Measurements from ENCODE around the gene KRT38.

Gene KRT38

GRCh38 chr17:41463746-41464145 is 23.0 kb upstream of the KRT38 start:
- H3K4me3 ChIP-seq (ENCODE audit: low read depth, low read length), result no peak overlapping the region
- DNase-seq (ENCODE audit: low read depth), result no peak
- TF ChIP-seq, protein P1, sequence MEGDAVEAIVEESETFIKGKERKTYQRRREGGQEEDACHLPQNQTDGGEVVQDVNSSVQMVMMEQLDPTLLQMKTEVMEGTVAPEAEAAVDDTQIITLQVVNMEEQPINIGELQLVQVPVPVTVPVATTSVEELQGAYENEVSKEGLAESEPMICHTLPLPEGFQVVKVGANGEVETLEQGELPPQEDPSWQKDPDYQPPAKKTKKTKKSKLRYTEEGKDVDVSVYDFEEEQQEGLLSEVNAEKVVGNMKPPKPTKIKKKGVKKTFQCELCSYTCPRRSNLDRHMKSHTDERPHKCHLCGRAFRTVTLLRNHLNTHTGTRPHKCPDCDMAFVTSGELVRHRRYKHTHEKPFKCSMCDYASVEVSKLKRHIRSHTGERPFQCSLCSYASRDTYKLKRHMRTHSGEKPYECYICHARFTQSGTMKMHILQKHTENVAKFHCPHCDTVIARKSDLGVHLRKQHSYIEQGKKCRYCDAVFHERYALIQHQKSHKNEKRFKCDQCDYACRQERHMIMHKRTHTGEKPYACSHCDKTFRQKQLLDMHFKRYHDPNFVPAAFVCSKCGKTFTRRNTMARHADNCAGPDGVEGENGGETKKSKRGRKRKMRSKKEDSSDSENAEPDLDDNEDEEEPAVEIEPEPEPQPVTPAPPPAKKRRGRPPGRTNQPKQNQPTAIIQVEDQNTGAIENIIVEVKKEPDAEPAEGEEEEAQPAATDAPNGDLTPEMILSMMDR (IDR thresholded peaks at IDR 0.05; ENCODE audit: insufficient read depth, low read depth, low read length, missing control alignments), result no peak

DNA sequence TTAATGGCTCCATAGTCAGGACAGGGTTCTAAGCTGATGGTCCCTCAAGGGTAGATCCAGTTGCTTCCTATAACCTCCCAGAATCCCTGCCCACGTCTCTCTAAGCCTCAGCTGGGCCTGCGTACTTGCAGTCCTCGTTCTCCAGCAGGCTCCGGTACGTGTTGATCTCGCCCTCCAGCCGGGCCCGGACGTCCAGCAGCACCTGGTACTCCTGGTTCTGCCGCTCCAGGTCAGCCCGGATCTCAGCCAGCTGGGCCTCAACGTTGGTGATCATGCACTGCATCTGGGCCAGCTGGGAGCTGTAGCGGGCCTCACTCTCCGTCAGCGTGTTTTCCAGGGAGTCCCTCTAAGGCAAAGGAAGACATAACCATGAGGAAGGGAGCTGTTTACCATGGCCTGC is 21.9 kb upstream of the KRT38 start:
- DNase-seq (ENCODE audit: low read depth), result no peak
- TF ChIP-seq, protein P1 (IDR thresholded peaks at IDR 0.05; ENCODE audit: insufficient read depth, low read depth, low read length, missing control alignments), result no peak
- H3K4me3 ChIP-seq (ENCODE audit: low read depth, low read length), result no peak overlapping the region

DNA sequence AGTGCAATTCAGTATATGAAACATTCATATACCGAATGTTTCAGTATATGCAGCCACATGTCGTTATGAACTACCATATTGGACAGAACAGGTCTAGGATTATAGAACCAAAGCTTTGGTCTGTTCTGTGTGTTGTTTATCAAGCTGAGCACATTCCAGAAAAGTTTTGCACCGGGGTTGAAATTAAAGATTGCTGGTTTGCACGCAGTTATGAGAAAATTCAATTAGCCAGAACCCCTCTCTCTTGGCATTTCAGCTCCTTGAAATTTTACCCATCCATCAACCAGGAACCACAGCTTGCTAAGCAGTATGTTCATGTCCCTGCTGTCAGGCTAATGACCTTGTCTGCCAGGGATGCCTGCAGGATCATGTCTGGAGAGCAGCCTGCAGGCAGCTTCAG is 16.9 kb upstream of the KRT38 start:
- no peak for DNase-seq (ENCODE audit: low read depth)
- H3K4me3 ChIP-seq (ENCODE audit: low read depth, low read length), result no peak overlapping the region
- TF ChIP-seq, protein P1 (IDR thresholded peaks at IDR 0.05; ENCODE audit: insufficient read depth, low read depth, low read length, missing control alignments), result no peak

DNA sequence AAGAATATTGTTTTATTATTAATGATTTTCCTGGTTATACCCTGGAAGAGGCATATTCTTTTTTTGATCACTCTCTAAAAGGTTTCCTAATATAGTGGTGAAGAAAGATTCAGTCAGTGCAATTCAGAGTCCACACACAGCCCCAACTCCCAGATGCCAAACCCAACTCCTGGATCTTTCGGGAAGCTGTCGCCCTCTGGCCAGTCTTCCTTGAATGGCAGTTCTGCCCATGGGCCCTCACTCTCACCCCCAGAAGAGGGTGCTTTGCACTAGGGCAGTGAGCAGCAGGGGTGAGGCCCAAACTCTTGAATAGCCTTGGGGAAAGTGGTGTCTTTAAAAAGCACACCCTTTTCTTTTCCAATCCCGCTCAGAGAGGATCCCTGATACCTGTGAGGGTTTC is 15.4 kb upstream of the KRT38 start:
- TF ChIP-seq, protein P1 (IDR thresholded peaks at IDR 0.05; ENCODE audit: insufficient read depth, low read depth, low read length, missing control alignments), result no peak
- DNase-seq (ENCODE audit: low read depth), result no peak
- no peak overlapping the region for H3K4me3 ChIP-seq (ENCODE audit: low read depth, low read length)

GRCh38 chr17:41455236-41455635 is 14.5 kb upstream of the KRT38 start:
- TF ChIP-seq, protein P1 (IDR thresholded peaks at IDR 0.05; ENCODE audit: insufficient read depth, low read depth, low read length, missing control alignments), result no peak
- H3K4me3 ChIP-seq (ENCODE audit: low read depth, low read length), result no peak overlapping the region
- no peak for DNase-seq (ENCODE audit: low read depth)

GRCh38 chr17:41453066-41453465 is 12.3 kb upstream of the KRT38 start:
- TF ChIP-seq, protein P1 (IDR thresholded peaks at IDR 0.05; ENCODE audit: insufficient read depth, low read depth, low read length, missing control alignments), result no peak

GRCh38 chr17:41452281-41452680 is 11.5 kb upstream of the KRT38 start:
- DNase-seq (ENCODE audit: low read depth), result no peak
- no peak overlapping the region for H3K4me3 ChIP-seq (ENCODE audit: low read depth, low read length)
- TF ChIP-seq, protein P1 (IDR thresholded peaks at IDR 0.05; ENCODE audit: insufficient read depth, low read depth, low read length, missing control alignments), result no peak

More at GRCh38 chr17:41453066-41453465, 12.3 kb upstream of the KRT38 start:
- no peak for DNase-seq (ENCODE audit: low read depth)
- no peak overlapping the region for H3K4me3 ChIP-seq (ENCODE audit: low read depth, low read length)
